SK-N-MC (cell line): ENCODE measurements around the gene PGAP1.

ENCODE experiments used
- DNase-seq: peaks from one replicate; pipeline ENCODE4 v3.0.0-alpha.2; 2011; ENCODE audit warnings: low read depth, low spot score
- H3K27ac ChIP-seq: fragments of 200-600 bp; sonication (generic); 2 replicates; pipeline ENCODE4 v1.5.1; 2016; ENCODE audit warnings: mixed run types
- H3K36me3 ChIP-seq: fragments of 200-600 bp; sonication (generic); 2 replicates; pipeline ENCODE4 v1.6.1; 2017; ENCODE audit warnings: antibody characterized with exemption, low read length, mixed read lengths; ENCODE audit not compliant: insufficient read depth
- H3K4me3 ChIP-seq: fragments of 200-600 bp; sonication (generic); 2 replicates; pipeline ENCODE4 v1.5.1; 2016
- H3K9ac ChIP-seq: fragments of 200-600 bp; sonication (generic); 2 replicates; pipeline ENCODE4 v1.8.0; 2017; ENCODE audit warnings: mixed run types, mixed read lengths; ENCODE audit not compliant: insufficient read length
- H3K9me3 ChIP-seq: fragments of 200-600 bp; sonication (generic); 2 replicates; pipeline ENCODE4 v1.6.1; 2017; ENCODE audit warnings: low read depth, mild to moderate bottlenecking, antibody characterized with exemption, low read length, moderate library complexity, mixed read lengths
- EZH2 ChIP-seq: fragments of 200-600 bp; sonication (generic); IDR thresholded peaks from one replicate; pipeline ENCODE4 v1.6.1; 2017; ENCODE audit warnings: antibody characterized with exemption
- FOXP2 ChIP-seq: optimal IDR thresholded peaks from 2 replicates; pipeline ENCODE3; 2011; ENCODE audit warnings: mild to moderate bottlenecking, moderate library complexity; ENCODE audit not compliant: insufficient read depth; ENCODE audit errors: extremely low read length, control extremely low read depth
- POLR2AphosphoS5 ChIP-seq: IDR thresholded peaks from 2 replicates; pipeline ENCODE4 v1.6.1; 2012; ENCODE audit warnings: mild to moderate bottlenecking, low read depth, low read length, borderline replicate concordance

PGAP1 gene

GRCh38 chr2:196823750-196824522, 102.6 kb downstream of the PGAP1 start:
- TF ChIP-seq FOXP2 (no peak), POLR2AphosphoS5 (no peak), EZH2 (no peak)
- Histone ChIP-seq H3K36me3 (0 out of 2 replicates have a peak, but pooled peaks cover 4% of the 10 kb centered on the region), H3K4me3 (no peak overlapping the region), H3K9me3 (no peaks in the 10 kb centered on the region), H3K9ac (no peak overlapping the region), H3K27ac (no peak overlapping the region)
- no peak for DNase-seq

- no peak overlapping the region for H3K4me3 ChIP-seq
- TF ChIP-seq EZH2: no peak
- no peak for TF ChIP-seq POLR2AphosphoS5
- H3K9me3 ChIP-seq: no peaks in the 10 kb centered on the region
- no peak overlapping the region for H3K9ac ChIP-seq
- H3K27ac ChIP-seq: no peak overlapping the region
- no peak for DNase-seq
- 0 out of 2 replicates have a peak, but pooled peaks cover 4% of the 10 kb centered on the region for H3K36me3 ChIP-seq
Measured at GRCh38 chr2:196821195-196821594, 105.3 kb downstream of the PGAP1 start.

- TF ChIP-seq EZH2 (no peak), POLR2AphosphoS5 (no peak), FOXP2 (no peak)
- Histone ChIP-seq H3K9me3 (no peaks in the 10 kb centered on the region), H3K27ac (no peak within 1 kb of the TSS), H3K4me3 (no peak within 1 kb of the TSS), H3K36me3 (no peaks in the 10 kb centered on the region), H3K9ac (no peak within 1 kb of the TSS)
- no peak for DNase-seq
Measured at GRCh38 chr2:196809260-196809659, 117.2 kb downstream of the PGAP1 start, which contains the start of gene C2orf66. Gene C2orf66 (minus strand): TSS chr2:196809355. CDS start chr2:196809336, 19 bp downstream.

DNA sequence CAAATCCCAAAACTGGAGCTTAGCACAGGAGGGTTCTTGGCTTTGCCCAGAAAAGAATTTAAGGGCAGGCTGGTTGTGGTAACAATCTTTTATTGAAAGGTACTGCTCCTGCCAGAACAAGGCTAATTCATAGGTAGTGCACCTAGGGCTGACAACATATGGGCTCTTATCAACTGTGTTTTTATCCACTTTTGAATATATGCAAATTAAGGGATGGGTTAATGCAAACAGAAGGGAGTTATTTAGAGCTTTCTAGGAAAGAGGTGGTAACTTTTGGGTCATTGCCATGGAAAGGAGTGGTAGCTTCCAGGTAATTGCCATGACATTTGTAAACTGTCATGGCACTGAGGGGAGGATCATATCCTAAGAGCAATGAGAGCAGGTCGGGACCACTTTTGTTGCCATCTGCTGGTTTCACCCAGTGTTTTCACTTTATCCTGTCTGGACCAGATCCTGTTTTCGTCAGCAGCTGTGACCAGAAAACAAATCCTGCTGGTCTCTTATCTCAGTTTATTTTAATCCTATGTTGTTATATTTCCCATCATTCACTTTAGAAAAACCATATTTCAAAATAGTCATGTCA, 118.3 kb downstream of the PGAP1 start:
- DNase-seq: no peak
- no peaks in the 10 kb centered on the region for H3K36me3 ChIP-seq

DNA sequence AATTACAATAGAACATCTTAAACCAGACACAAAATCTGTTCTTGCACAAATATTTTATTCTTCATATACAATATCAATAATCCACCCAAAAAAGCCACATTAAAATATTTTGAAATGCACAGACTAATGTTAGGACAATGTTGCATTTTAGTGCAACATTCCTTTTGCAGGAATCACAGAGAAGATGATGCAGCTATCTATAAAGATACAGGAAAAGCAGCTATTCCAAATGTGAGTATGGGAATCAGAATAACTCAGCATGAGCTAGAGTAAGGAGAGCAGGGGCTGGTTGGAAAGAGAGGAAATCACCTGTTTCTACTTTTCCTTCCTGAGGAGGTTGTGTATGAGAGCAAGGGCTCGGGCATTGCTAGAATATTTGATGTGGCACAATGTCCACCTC, 122.1 kb downstream of the PGAP1 start:
- TF ChIP-seq POLR2AphosphoS5 (no peak), FOXP2 (no peak), EZH2 (no peak)
- H3K36me3 ChIP-seq: no peaks in the 10 kb centered on the region
- H3K4me3 ChIP-seq: no peak overlapping the region
- no peak for DNase-seq
- no peak overlapping the region for H3K27ac ChIP-seq
- no peak overlapping the region for H3K9ac ChIP-seq
- no peaks in the 10 kb centered on the region for H3K9me3 ChIP-seq

More for the DNA sequence above, 118.3 kb downstream of the PGAP1 start:
- Histone ChIP-seq H3K4me3 (no peak overlapping the region), H3K9ac (no peak overlapping the region), H3K27ac (no peak overlapping the region), H3K9me3 (no peaks in the 10 kb centered on the region)
- TF ChIP-seq FOXP2 (no peak), POLR2AphosphoS5 (no peak)

- H3K4me3 ChIP-seq: no peak overlapping the region
Measured at GRCh38 chr2:196802401-196802800, 124.1 kb downstream of the PGAP1 start.

DNA sequence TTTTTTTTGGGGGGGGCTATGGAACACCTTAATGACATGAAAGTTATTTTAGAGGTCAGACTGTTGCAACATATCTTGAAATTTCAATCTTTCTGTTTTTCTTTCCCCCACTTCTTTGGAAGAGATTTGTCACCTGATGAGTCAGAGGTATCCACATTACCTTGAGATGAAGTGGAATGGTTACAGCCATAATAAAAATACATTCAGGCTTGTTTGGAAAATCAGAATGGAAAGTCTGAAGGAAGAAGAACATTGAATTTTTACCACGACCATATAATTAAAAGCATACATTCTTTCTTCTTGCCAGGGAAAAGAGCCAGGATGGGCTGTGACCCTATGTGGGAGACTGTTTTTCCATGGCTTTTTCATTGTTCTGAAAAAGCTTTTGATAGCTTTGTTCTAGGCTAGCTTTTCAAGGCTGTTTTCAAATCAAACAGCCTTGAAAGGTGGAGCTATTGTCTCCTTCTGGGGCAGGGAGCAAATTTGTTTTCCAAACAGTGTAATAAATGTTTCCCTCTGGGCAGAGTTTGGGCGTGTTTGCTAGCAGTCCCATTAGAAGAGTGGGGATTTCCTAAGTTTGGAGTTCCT, 124.7 kb downstream of the PGAP1 start:
- H3K27ac ChIP-seq: no peak overlapping the region
- H3K9ac ChIP-seq: no peak overlapping the region
- H3K9me3 ChIP-seq: no peaks in the 10 kb centered on the region
- no peak overlapping the region for H3K4me3 ChIP-seq
- no peak for DNase-seq
- TF ChIP-seq EZH2: no peak
- TF ChIP-seq FOXP2: no peak
- TF ChIP-seq POLR2AphosphoS5: no peak
- H3K36me3 ChIP-seq: peaks cover 12% of the 10 kb centered on the region

More at GRCh38 chr2:196802401-196802800, 124.1 kb downstream of the PGAP1 start:
- no peak for DNase-seq
- Histone ChIP-seq H3K9ac (no peak overlapping the region), H3K9me3 (no peaks in the 10 kb centered on the region), H3K27ac (no peak overlapping the region), H3K36me3 (peaks cover 5% of the 10 kb centered on the region)
- TF ChIP-seq EZH2 (no peak), FOXP2 (no peak), POLR2AphosphoS5 (no peak)

GRCh38 chr2:196798980-196799379, 127.5 kb downstream of the PGAP1 start:
- TF ChIP-seq FOXP2 (no peak), EZH2 (no peak), POLR2AphosphoS5 (no peak)

More at GRCh38 chr2:196798980-196799379, 127.5 kb downstream of the PGAP1 start:
- Histone ChIP-seq H3K36me3 (peaks cover 29% of the 10 kb centered on the region), H3K9ac (peak overlapping the region; percentile 92), H3K4me3 (peak overlapping the region; percentile 97), H3K9me3 (no peaks in the 10 kb centered on the region), H3K27ac (peak overlapping the region; percentile 49)
- no peak for DNase-seq
